Neural progenitor cell (in vitro differentiated cells): Measurements from ENCODE around the gene ACTL10.

Source experiments
- CTCF ChIP-seq: fragments of 200-600 bp; sonication (generic); IDR thresholded peaks from 2 replicates; pipeline ENCODE4 v1.5.1; 2017; ENCODE audit warnings: antibody characterized with exemption, mild to moderate bottlenecking
- EZH2 ChIP-seq: fragments of 200-600 bp; sonication (generic); IDR thresholded peaks from 2 replicates; pipeline ENCODE4 v1.6.1; 2017; ENCODE audit warnings: antibody characterized with exemption, mild to moderate bottlenecking, moderate library complexity
- EZH2phosphoT487 ChIP-seq: fragments of 200-600 bp; sonication (generic); IDR thresholded peaks from 2 replicates; pipeline ENCODE4 v1.6.1; 2017; ENCODE audit warnings: antibody characterized with exemption

- TF ChIP-seq CTCF (no peak), EZH2phosphoT487 (no peak), EZH2 (no peak)
These were observed 14.5 kb downstream of the ACTL10 start for GRCh38 chr20:33681288-33681687.
